Stomach smooth muscle (tissue), 2 donors: ENCODE results near the gene AREL1.
A peak's percentile ranks its signal among the peaks of the same experiment; 100 is the strongest.

Experiments used
- H3K27ac ChIP-seq: one replicate; pipeline ENCODE4 v1.7.0; 2013; ENCODE audit warnings: mild to moderate bottlenecking, low read length, inconsistent platforms
- H3K27me3 ChIP-seq, 2 donors: one replicate each; pipeline ENCODE4 v1.7.0; 2013; ENCODE audit warnings: low read length in 2 of 2; ENCODE audit not compliant: insufficient read depth in 2 of 2, control insufficient read depth in 1 of 2
- H3K36me3 ChIP-seq, 2 donors: one replicate each; pipeline ENCODE4 v1.7.0; 2013; ENCODE audit warnings: low read length in 2 of 2; ENCODE audit not compliant: control insufficient read depth in 2 of 2, insufficient read depth in 2 of 2
- H3K4me1 ChIP-seq: one replicate; pipeline ENCODE4 v1.7.0; 2013; ENCODE audit warnings: low read length; ENCODE audit not compliant: control insufficient read depth, insufficient read depth
- H3K4me3 ChIP-seq, 2 donors: one replicate each; pipeline ENCODE4 v1.7.0; 2013; ENCODE audit warnings: low read length in 2 of 2
- H3K9ac ChIP-seq, 2 donors: one replicate each; pipeline ENCODE4 v1.7.0; 2013; ENCODE audit warnings: low read length in 2 of 2, mild to moderate bottlenecking in 1 of 2
- H3K9me3 ChIP-seq, 2 donors: one replicate each; pipeline ENCODE4 v1.7.0; 2013; ENCODE audit warnings: low read length in 2 of 2; ENCODE audit not compliant: control insufficient read depth in 2 of 2
- donor health status: healthy.
- donor health status: Pancreatic carcinoma.

AREL1 gene

DNA sequence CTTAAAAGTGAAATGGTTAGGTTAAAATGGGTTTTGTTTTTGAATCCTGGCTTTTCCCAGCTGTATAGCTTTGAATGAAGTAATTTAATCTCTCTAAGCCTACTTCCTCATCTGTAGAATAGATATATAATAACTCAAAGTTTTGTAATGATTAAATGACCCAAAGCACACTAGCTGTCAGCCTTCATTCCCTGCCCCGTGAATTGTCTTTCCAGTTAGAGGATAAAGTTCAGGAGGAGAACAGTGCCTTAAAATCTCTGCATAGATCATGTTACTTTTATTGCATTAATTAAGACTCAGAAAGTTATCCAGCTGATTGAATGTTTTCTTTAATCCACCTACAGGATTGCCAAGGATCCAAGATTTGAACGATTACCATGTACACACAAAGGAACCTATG lies 19.5 kb upstream of the AREL1 start:
- peaks cover 13 to 23% of the 10 kb centered on the region in 2 donors for H3K36me3 ChIP-seq

DNA sequence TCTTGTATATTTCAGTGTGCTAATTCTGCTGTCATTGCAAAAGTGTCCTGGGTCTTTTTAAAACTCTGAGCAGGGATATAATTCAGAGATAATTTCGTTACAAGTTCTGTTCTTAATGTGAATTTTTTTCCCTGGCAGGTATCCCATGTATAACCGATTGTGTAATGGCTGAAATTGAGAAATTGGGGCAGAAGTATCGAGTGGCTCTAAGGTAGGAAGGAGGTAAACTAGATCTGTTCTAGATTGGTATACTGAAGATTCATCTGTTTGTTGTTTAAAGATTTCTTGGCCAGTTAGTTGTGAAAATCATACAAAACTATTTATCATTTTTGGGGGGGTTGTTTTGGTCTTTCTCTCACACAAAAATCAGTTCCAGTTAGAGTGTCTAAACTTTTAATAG lies 10.3 kb upstream of the AREL1 start:
- Histone ChIP-seq H3K9me3 (no peaks in the 10 kb centered on the region), H3K4me3 (no peak overlapping the region), H3K4me1 (no peaks in the 10 kb centered on the region), H3K27me3 (no peaks in the 10 kb centered on the region), H3K36me3 (peaks cover 6 to 11% of the 10 kb centered on the region in 2 donors), H3K27ac (no peak overlapping the region), H3K9ac (no peak overlapping the region)

More for the DNA sequence above, 19.5 kb upstream of the AREL1 start:
- Histone ChIP-seq H3K27ac (no peak overlapping the region), H3K4me1 (no peaks in the 10 kb centered on the region), H3K9ac (no peak overlapping the region), H3K4me3 (no peak overlapping the region), H3K27me3 (no peaks in the 10 kb centered on the region), H3K9me3 (no peaks in the 10 kb centered on the region)

DNA sequence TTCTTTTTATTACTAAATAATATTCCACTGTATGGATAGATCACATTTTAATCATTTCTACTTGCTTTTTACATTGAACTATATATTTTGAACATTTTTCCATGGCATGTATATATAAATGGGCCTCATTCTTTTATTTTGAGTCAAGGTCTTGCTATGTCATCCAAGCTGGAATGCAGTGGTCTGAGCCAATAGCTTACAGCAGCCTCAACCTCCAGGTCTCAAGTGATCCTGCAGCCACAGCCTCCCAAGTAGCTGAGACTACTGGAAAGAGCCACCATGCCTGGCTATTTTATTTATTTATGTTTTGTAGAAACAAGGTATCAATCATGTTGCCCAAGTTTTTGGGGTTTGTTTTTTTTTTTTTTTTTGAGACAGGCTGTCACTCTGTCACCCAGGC lies 7.6 kb upstream of the AREL1 start:
- Histone ChIP-seq H3K27ac (no peak overlapping the region), H3K9ac (no peak overlapping the region), H3K4me1 (no peaks in the 10 kb centered on the region), H3K4me3 (no peak overlapping the region), H3K36me3 (peaks cover 11 to 16% of the 10 kb centered on the region in 2 donors), H3K27me3 (no peaks in the 10 kb centered on the region), H3K9me3 (no peaks in the 10 kb centered on the region)

DNA sequence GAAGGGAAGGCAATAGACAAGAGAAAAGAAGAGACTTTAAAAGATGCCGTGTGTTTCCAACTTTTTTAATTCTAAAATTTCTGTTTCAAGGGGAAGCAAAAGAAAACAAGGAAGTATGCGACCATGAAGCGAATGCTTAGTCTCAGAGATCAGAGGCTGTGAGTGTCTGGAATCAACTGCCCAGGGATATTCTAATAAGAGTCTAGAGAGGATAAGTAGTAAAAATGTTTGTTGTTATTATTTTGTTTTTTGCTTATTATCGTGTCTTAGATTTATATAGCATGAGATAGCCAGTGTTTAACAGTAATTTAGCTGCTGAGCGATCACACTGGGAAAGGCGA lies 485 bp upstream of the AREL1 start:
- H3K9ac ChIP-seq, result peak overlapping the region; percentile 78 to 92
- peak overlapping the region; percentile 38 for H3K27ac ChIP-seq
- peaks cover 7 to 8% of the 10 kb centered on the region in 2 donors for H3K36me3 ChIP-seq
- H3K4me1 ChIP-seq, result no peaks in the 10 kb centered on the region
- no peaks in the 10 kb centered on the region for H3K27me3 ChIP-seq
- peak overlapping the region; percentile 91 to 100 for H3K4me3 ChIP-seq
- H3K9me3 ChIP-seq, result no peaks in the 10 kb centered on the region

DNA sequence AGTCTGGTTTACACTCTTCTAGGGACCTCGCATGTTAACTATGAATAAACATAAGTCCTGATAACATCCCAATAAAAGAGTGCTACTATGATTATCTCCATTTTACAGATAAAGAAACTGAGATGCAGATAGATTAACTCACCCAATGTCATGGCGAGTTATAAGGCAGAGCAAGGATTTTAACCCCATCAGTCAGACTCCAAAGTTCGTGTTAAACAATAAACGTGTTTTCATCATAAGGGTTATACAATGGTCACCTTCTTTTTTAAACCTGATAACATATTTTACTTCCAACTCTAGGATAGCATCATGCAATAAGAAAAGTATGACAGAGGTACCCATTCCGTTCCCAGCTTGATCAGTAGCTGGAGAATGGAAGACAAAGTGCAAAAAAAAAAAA lies 1.2 kb downstream of the AREL1 start:
- Histone ChIP-seq H3K27ac (no peak overlapping the region), H3K4me1 (no peaks in the 10 kb centered on the region), H3K9me3 (no peaks in the 10 kb centered on the region), H3K9ac (no peak overlapping the region), H3K27me3 (no peaks in the 10 kb centered on the region), H3K4me3 (no peak overlapping the region), H3K36me3 (peaks cover 3 to 8% of the 10 kb centered on the region in 2 donors)

DNA sequence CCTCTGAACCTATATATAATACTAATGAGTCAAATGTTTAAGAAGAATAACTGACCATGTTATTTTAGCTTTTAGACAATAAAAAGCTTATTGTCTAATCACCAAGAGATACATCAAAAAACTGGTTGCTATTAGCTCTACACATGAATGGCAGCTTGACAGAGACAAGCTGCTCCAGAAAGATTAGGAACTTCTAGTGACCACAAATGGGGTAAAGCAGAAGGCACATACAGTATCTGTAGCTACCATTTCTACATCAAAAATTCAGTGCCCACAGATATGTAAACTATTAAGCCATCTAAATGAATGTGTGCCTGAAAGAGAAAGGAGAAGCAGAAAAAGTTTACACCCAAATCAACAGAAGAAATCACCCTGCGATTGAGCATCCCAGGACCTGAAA lies 2.4 kb downstream of the AREL1 start:
- Histone ChIP-seq H3K27me3 (no peaks in the 10 kb centered on the region), H3K4me1 (no peaks in the 10 kb centered on the region), H3K9ac (no peak overlapping the region), H3K36me3 (peaks cover 0 to 2% of the 10 kb centered on the region in 2 donors), H3K27ac (no peak overlapping the region), H3K4me3 (no peak overlapping the region), H3K9me3 (no peaks in the 10 kb centered on the region)

DNA sequence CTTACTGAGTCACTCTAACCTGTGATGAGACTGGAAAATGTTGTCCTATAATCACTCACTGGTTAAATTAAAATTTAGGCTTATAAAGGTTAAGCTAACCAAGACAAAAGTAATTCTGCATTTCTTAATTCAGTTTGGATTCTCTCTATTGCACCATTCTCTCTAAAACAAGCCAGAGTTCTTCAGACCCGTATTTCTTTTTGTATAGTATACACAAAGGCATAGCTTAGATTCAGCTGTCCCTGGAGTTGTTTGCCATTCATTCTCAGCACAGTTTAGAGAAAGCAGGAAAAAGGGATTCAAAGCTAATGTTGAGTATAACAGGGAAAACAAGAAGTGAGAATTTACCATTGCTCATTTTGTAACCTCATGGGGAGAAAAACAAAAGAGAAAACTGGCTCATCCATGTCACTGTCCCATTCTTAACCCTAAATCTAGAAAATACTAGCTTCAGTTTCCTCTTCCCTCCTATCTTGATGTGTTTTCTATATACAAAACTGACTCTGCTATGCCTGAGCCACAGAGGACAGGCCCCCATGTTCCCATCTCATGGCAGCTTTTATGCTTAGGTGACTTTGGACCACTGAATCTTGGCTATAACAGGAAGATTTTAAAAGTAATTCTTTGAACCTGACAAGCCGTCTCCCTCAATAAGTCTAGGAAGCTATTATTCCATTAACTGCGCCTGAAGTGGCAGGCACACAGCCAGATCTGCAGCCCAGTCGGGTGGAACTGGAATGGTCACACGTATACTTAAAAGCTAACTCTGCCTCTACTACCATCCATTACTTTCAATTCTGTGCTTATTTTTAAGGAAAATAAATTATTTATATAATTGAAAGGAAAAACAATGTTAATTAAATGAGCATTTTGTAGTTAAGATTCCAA lies 7.0 kb downstream of the AREL1 start:
- Histone ChIP-seq H3K27ac (no peak overlapping the region), H3K4me3 (no peak overlapping the region), H3K9me3 (no peaks in the 10 kb centered on the region), H3K4me1 (no peaks in the 10 kb centered on the region), H3K36me3 (no peaks in the 10 kb centered on the region), H3K27me3 (no peaks in the 10 kb centered on the region), H3K9ac (no peak overlapping the region)

DNA sequence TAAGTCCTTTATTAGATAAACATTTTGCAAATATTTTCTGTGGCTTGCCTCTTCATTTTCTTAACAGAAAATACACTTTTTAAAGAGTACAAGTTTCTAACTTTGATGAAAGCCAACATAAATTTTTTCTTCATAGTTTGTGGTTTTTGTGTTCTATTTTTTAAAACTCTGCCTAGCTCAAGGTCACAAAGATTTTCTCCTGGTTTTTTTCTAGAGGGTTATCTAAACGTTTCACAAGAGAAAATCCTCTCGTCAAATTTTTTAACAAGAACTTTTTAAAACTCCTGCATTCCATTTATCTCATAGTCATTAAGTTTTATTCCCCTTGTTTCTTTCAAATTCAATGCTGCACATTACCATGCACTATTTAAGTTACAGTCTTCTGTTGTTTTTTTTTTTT lies 8.2 kb downstream of the AREL1 start:
- H3K4me1 ChIP-seq, result no peaks in the 10 kb centered on the region
- H3K9me3 ChIP-seq, result no peaks in the 10 kb centered on the region
- no peak overlapping the region for H3K27ac ChIP-seq
- H3K27me3 ChIP-seq, result no peaks in the 10 kb centered on the region
- no peaks in the 10 kb centered on the region for H3K36me3 ChIP-seq
- H3K9ac ChIP-seq, result no peak overlapping the region
- no peak overlapping the region for H3K4me3 ChIP-seq

DNA sequence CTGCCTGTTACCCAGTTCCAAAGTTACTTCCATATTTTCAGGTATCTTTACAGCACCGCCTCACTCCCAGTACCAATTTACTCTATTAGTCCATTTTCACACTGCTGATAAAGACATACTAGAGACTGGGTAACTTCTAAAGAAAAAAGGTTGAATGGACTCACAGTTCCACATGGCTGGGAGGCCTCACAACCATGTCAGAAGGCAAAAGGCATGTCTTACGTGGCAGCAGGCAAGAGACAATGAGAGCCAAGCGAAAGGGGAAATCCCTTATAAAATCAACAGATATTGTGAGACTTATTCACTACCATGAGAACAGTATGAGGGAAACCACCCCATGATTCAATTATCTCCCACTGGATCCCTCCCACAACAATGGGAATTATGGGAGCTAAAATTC lies 9.8 kb downstream of the AREL1 start:
- H3K9ac ChIP-seq, result no peak overlapping the region
- H3K27me3 ChIP-seq, result no peaks in the 10 kb centered on the region
- H3K9me3 ChIP-seq, result no peaks in the 10 kb centered on the region
- H3K4me1 ChIP-seq, result no peaks in the 10 kb centered on the region
- no peak overlapping the region for H3K27ac ChIP-seq
- H3K36me3 ChIP-seq, result no peaks in the 10 kb centered on the region
- H3K4me3 ChIP-seq, result no peak overlapping the region

DNA sequence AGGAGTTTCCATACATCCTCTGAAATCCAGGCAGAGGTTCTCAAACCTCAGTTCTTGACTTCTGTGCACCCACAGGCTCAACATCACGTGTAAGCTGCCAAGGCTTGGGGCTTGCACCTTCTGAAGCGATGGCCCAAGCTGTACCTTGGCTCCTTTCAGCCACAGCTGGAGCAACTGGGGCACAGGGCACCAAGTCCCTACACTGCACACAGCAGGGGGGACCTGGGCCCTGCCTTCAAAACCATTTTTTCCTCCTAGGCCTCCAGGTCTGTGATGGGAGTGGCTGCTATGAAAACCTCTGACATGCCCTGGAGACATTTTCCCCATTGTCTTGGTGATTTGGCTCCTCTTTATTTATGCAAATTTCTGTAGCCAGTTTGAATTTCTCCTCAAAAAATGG lies 10.6 kb downstream of the AREL1 start:
- H3K9me3 ChIP-seq, result no peaks in the 10 kb centered on the region
- no peak overlapping the region for H3K4me3 ChIP-seq
- no peak overlapping the region for H3K9ac ChIP-seq
- no peak overlapping the region for H3K27ac ChIP-seq
- no peaks in the 10 kb centered on the region for H3K27me3 ChIP-seq
- H3K36me3 ChIP-seq, result peaks cover 3 to 4% of the 10 kb centered on the region in 2 donors
- H3K4me1 ChIP-seq, result no peaks in the 10 kb centered on the region

DNA sequence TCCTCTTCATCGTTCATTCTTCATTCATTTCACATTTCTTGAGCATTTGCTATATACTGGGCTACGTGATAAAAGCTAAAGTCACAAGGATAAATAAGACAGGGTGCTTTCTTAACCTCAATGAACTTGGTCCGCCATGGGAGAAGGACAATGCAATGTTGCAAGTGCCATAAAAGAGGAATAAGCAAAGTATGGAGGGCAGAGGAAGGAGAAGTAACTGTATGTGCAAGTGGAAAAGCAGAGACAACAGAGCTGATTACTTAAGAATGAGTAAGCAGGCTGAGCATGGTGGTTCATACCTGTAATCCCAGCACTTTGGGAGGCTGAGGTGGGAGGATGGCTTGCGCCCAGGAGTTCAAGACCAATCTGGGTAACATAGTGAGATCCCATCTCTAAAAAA lies 14.4 kb downstream of the AREL1 start:
- Histone ChIP-seq H3K4me1 (no peaks in the 10 kb centered on the region), H3K4me3 (no peak overlapping the region), H3K9me3 (no peaks in the 10 kb centered on the region), H3K9ac (no peak overlapping the region), H3K36me3 (peaks cover 3 to 7% of the 10 kb centered on the region in 2 donors), H3K27me3 (no peaks in the 10 kb centered on the region), H3K27ac (no peak overlapping the region)
